Measurements from ENCODE around the gene AP3B2. TPM values are rescaled to one million over a fixed set of nuclear protein-coding genes. Genes with fewer than 3 reads are reported as not detected.

Gene AP3B2
- total RNA-seq, 2 experiments from 2014 or later, result 0.40 TPM; not detected in 1

DNA sequence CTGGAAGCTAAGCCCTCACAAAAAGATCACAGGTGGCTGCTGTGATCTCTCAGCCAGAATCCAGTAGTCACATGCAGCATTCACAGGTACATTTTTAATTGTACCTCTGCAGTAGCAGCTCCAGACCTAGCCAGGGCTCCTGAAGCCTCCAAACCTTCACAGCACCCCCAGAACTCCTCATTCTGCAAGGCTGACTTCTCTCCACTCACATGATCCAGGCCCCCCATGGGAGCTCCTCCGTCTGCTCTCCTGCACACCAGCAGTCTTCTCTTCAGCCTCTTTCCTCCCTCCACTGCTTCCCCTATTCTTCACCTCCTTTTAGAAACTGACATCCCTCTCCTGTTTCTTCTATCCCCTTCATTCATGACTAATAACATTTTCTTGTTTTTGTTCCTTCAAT, 49.3 kb downstream of the AP3B2 start:
- intact Hi-C loops (cut with micrococcal nuclease), result no loop called here
- H3K4me1 Mint-ChIP-seq (ENCODE audit: low read depth), result no peaks in the 10 kb centered on the region
- DNase-seq, result no peak
- H3K27me3 Mint-ChIP-seq, result peaks cover 8% of the 10 kb centered on the region
- no peak overlapping the region for H3K4me3 Mint-ChIP-seq
- ChIA-PET POLR2A (no interaction called here), CTCF (no interaction called here)
- no peaks in the 10 kb centered on the region for H3K36me3 Mint-ChIP-seq
- no peak overlapping the region for H3K27ac Mint-ChIP-seq
- H3K9me3 Mint-ChIP-seq, result no peaks in the 10 kb centered on the region

DNA sequence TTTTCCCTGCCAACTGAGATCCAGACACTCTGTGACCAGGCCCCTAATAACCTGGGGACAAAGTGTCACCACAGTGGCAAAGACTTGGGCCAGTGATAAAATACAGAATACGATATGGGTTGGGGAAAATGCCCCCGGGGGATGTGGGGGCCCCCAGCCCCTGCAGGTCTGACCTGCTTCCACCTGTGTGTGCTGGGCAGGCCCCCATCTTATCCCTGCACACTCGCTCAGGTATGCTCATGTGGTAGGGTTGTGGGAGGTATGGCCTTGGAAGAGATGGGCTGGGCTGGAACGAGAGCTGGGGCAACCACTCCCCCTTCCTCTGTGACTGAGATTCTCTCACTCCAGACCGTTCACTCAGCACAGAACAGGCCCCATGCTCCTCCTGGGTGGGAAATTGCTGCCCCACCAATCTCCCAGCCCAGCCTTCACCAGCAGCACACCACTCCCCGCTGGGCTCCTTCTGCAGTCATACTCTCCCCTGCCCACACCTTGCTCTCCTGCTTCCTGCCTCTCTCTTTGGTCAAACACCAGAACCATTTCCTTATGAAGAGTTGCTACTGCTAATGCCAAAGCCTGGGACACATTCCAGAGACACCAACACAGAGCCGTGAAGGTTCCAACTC, 52.9 kb downstream of the AP3B2 start:
- CTCF ChIA-PET, result no interaction called here
- intact Hi-C loops (cut with micrococcal nuclease), result no loop called here
- no peak overlapping the region for H3K4me3 Mint-ChIP-seq
- POLR2A ChIA-PET, result interaction anchor here (0.7 kb wide), 1 partner anchor 11 kb away, joined by 3 read pairs; no protein-coding TSS in a partner anchor
- no peak overlapping the region for H3K27ac Mint-ChIP-seq
- H3K27me3 Mint-ChIP-seq, result peaks cover 5% of the 10 kb centered on the region
- no peaks in the 10 kb centered on the region for H3K4me1 Mint-ChIP-seq (ENCODE audit: low read depth)
- DNase-seq, result no peak
- no peaks in the 10 kb centered on the region for H3K9me3 Mint-ChIP-seq
- no peaks in the 10 kb centered on the region for H3K36me3 Mint-ChIP-seq

DNA sequence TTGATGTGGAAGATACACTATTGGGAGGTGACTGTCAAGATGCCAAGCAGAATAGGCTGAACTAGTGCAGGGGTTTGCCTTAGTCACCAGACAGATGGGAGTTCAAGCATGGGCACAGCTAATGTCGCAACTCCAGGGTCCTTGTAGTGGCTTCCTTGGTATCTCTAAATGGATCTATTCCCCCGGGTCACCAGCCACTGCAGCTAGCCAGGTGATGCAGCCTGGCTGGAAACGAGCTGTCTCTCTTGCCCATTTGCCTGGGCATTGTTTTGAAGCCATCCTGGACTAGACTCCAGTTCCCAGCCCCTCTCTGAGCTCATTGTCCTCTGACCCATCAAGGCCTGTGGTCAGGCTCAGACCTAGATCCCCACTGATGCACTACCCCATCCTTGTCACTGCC, 54.1 kb downstream of the AP3B2 start:
- H3K4me1 Mint-ChIP-seq (ENCODE audit: low read depth), result no peaks in the 10 kb centered on the region

DNA sequence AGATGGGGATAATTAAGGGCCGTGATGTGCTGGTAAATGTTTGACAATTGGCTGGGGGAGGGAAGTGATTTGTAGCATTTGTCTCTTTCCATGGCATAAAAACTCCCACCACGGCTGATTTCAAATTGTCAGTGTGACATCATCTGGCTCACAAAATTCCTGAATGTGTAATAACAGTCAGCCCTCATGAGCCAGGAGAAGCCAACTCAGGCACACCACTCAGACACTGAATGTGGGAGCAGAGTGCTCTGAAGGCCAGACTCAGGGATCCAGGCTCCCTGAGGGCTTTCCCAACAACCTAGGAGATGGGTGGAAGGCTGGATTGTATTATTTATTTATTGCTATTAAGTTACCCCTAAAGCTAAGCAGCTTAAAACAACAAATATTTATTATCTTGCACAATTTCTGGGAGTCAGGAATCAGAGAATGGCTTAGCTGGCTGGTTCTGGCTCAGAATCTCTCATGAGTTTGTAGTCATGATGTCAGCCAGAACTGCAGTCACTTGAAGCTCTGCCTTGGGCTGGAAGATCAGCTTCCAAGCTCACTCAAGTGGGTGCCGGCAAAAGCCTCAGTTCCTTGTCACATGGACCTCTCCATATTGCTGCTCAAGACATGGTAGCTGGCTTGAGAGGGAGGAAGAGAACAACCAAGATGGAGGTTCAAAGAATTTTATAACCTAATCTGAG, 56.0 kb downstream of the AP3B2 start:
- CTCF ChIA-PET, result no interaction called here
- H3K27ac Mint-ChIP-seq, result no peak overlapping the region

More for the DNA sequence above, 54.1 kb downstream of the AP3B2 start:
- ChIA-PET CTCF (no interaction called here), POLR2A (no interaction called here)
- Mint-ChIP-seq H3K27ac (no peak overlapping the region), H3K9me3 (no peaks in the 10 kb centered on the region), H3K27me3 (peaks cover 7% of the 10 kb centered on the region), H3K36me3 (no peaks in the 10 kb centered on the region), H3K4me3 (no peak overlapping the region)
- intact Hi-C loops (cut with micrococcal nuclease), result no loop called here
- DNase-seq, result no peak

DNA sequence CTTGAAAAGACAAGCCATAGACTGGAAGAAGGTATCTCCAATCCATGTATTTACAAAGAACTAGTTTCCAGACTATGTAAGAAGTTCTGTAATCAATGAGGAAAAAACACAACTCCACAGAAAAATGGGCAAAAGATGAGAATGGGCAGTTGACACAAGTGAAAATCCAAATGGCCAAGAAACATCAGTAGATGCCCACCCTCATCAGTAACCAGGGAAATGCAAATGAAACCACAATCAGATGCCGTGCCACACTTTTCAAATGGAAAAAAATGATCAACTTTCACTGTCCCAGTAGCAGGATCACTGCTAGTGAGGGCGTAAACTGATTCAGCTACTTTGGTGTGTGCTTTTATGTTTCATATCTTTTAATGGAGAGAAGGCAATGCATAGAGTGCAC, 58.0 kb downstream of the AP3B2 start:
- H3K4me3 Mint-ChIP-seq, result no peak overlapping the region
- peaks cover 20% of the 10 kb centered on the region for H3K27me3 Mint-ChIP-seq
- H3K27ac Mint-ChIP-seq, result no peak overlapping the region
- H3K36me3 Mint-ChIP-seq, result no peaks in the 10 kb centered on the region
- ChIA-PET CTCF (no interaction called here), POLR2A (no interaction called here)
- no peak for DNase-seq
- intact Hi-C loops (cut with micrococcal nuclease), result no loop called here
- H3K9me3 Mint-ChIP-seq, result no peaks in the 10 kb centered on the region
- H3K4me1 Mint-ChIP-seq (ENCODE audit: low read depth), result peaks cover 7% of the 10 kb centered on the region

More for the DNA sequence above, 56.0 kb downstream of the AP3B2 start:
- Mint-ChIP-seq H3K27me3 (peaks cover 14% of the 10 kb centered on the region), H3K9me3 (no peaks in the 10 kb centered on the region), H3K4me3 (no peak overlapping the region), H3K4me1 (ENCODE audit: low read depth) (peaks cover 4% of the 10 kb centered on the region), H3K36me3 (no peaks in the 10 kb centered on the region)
- POLR2A ChIA-PET, result no interaction called here
- no peak for DNase-seq
- intact Hi-C loops (cut with micrococcal nuclease), result no loop called here

DNA sequence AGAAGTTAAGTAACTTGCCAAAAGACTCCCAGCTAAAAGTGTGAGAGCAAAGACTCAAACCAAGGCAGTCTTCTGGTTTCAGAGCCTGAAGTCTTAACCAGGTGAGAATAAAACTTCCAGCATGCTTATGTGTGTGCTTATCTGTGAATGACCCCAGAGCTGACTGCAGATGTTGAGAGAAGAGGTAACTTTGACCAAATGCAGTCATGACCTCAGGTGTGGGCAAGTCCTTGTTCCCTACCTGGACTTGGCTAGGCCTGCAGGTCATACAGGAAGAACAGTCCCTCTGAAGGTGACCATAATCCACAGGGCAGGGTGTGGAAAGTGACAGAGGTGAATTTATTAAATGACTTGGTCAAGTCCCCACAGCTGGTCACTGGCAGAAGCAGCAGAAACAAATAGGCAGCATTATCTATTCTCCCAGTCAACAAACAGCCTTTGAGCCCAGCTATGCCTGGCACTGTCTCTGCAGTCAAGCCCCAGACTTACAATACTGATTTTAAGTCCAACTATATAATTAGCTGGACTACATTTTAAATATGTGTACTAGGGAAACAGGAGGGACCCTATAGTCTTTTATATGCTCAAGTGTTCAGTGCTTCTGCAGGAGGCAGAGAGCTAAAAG, 59.5 kb downstream of the AP3B2 start:
- Mint-ChIP-seq H3K27ac (no peak overlapping the region), H3K36me3 (no peaks in the 10 kb centered on the region), H3K4me3 (no peak overlapping the region), H3K4me1 (ENCODE audit: low read depth) (peaks cover 9% of the 10 kb centered on the region), H3K9me3 (no peaks in the 10 kb centered on the region), H3K27me3 (peaks cover 27% of the 10 kb centered on the region)
- POLR2A ChIA-PET, result no interaction called here
- intact Hi-C loops (cut with micrococcal nuclease), result no loop called here
- CTCF ChIA-PET, result no interaction called here
- no peak for DNase-seq

DNA sequence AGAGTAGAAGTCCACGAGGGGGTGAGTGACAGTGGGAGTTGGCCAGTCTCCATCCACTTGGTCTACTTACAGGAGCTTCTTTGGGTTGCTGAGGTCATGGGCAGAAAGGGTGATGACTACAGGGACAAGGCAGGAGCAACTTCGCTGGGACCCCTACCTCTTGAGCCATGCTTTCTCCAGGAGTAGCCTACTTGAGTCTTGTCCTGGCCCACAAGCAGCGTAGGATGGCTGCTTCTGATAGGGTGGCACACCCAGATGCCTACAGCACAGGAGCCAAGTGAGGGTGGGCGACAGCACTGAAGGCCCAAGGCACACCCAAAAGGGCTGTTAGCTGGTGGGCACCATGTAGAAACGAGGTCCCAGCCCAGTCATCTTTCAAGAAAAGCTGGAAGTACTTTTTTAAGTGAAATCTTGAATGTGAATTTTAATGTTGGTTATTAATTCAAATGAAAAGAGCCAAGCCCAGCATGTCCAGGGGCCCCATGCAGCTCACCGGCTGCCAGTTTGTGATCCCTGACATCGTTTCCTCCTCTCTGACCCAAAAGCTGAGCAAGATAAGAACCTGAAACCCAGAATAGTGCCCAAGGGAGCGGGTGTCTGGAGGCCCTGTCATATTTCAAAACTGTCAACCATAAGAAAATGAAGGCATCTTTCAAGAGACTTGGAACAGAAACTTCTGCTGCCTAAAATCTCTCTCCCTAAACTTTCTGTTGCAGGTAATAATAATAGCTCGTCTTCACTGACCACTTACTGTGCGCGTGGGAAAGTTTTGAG, 60.3 kb downstream of the AP3B2 start:
- no peak overlapping the region for H3K4me3 Mint-ChIP-seq
- H3K4me1 Mint-ChIP-seq (ENCODE audit: low read depth), result peaks cover 9% of the 10 kb centered on the region
- H3K36me3 Mint-ChIP-seq, result no peaks in the 10 kb centered on the region
- peaks cover 34% of the 10 kb centered on the region for H3K27me3 Mint-ChIP-seq
- no peak for DNase-seq
- CTCF ChIA-PET, result no interaction called here
- H3K27ac Mint-ChIP-seq, result no peak overlapping the region
- POLR2A ChIA-PET, result no interaction called here
- H3K9me3 Mint-ChIP-seq, result no peaks in the 10 kb centered on the region
- intact Hi-C loops (cut with micrococcal nuclease), result no loop called here

DNA sequence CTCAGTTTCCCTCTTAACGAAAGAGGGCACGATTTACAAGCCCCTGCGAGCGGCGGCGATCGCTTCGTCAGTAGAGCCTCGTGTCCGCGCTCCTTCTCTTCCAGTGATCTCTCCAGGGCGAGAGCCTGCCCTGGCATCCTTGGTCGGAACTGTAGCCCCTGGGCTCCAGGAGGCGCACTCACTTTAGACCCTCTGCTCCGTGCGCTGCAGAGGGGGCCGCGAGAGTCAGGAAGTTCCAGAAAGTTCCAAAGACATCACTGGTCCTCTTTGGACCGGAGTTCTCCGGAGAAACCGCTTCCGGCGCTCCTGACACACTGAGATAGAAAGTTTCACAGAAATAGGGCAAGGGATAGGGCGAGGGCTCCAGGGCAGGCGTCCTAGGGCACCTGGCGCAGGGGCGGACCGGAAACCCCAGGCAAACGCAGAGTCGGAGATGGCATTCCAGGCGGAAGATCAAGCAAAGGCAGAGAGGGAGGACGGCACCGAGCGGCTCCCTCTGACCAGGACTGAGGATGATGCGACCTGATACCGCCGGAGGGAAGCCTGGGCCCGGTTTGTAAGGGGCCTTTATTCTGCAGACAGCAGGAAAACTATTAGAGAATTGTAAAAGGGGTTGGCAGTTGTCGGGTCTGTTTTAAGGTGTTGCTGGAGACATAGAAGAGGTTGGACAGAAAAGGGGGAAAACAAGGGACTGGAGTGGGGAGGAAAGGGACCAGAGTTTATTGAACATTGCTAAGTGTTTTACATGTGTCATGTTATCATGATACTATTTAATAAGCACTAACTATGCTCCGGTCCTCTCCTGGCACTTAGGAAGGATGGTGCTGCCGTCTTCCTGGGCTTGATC, 61.2 kb downstream of the AP3B2 start:
- ChIA-PET POLR2A (no interaction called here), CTCF (interaction anchor here (1.2 kb wide), 1 partner anchor 118 kb away, joined by 4 read pairs; no protein-coding TSS in a partner anchor)
- no peaks in the 10 kb centered on the region for H3K9me3 Mint-ChIP-seq
- H3K27ac Mint-ChIP-seq, result no peak overlapping the region
- no peak for DNase-seq
- H3K4me3 Mint-ChIP-seq, result no peak overlapping the region
- intact Hi-C loops (cut with micrococcal nuclease), result no loop called here
- H3K27me3 Mint-ChIP-seq, result peaks cover 39% of the 10 kb centered on the region
- H3K36me3 Mint-ChIP-seq, result no peaks in the 10 kb centered on the region
- H3K4me1 Mint-ChIP-seq (ENCODE audit: low read depth), result peaks cover 9% of the 10 kb centered on the region

DNA sequence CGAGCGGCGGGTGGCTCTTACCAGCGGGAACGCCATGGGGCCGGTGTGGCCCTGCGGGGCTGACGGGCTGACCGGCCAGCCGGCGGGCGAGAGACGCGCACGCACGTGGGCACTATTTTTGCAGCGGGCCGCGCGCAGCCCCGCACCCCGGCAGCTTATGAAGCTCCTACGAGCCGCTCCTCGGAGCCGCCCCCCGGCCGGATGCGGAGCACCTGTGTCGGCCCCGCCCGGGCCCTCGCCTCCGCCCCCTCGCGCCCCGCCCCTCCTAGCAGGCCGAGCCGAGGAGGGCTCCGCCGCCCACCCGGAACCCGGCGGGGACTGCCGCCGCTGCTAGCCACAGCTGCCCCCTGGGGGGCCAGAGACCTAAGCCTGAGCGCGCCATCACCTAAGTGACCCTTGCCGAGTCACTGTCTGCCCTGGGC, 61.8 kb downstream of the AP3B2 start:
- ChIA-PET POLR2A (no interaction called here), CTCF (interaction anchor here (1.2 kb wide), 1 partner anchor 117 kb away, joined by 4 read pairs; no protein-coding TSS in a partner anchor)
- no peak overlapping the region for H3K27ac Mint-ChIP-seq
- H3K4me1 Mint-ChIP-seq (ENCODE audit: low read depth), result peaks cover 9% of the 10 kb centered on the region
- no peaks in the 10 kb centered on the region for H3K36me3 Mint-ChIP-seq
- no peaks in the 10 kb centered on the region for H3K9me3 Mint-ChIP-seq
- intact Hi-C loops (cut with micrococcal nuclease), result no loop called here
- H3K27me3 Mint-ChIP-seq, result peaks cover 43% of the 10 kb centered on the region
- no peak overlapping the region for H3K4me3 Mint-ChIP-seq
- DNase-seq, result peak; percentile 46

DNA sequence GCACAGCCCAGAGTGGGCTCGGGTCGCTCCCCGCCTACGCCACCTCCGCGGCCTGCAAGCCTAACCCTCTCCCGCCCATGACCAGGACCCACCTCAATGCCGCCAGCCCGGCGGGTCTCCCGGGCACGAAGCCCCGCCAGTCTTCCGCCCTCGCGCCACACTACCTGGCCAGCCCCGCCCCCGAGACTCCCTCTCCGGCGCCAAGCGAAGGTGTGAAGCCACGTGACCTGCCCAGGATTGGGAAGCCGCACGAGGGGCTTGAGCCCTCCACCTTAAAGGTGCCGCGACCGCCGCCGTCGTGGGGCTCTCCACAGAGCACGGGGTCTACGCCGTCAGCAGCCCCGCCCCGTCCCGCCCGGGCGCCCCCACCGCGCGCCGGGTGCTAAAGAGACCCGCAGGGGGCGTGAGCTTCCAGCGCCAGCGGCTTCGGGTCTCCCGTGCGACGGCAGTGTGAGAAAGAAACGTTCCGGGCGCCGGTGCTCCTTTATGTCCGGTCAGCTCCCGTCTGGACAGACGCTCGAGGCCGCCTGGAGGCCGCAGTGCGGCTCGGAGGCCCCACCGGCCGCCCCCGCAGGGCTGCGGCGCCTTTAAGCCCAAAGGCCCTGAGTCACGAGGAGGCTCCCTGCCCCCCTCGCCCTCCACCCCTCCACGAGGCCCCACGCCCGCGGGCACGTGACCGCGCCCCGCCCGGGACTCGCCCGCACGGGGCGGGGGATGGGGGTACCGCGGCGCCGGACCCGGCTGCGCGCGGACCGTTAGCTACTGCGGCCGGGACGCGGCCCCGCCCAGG, 62.4 kb downstream of the AP3B2 start, which contains the start of gene CPEB1:
CPEB1 (minus strand) TSS at position 319 of the 790 bp plus-strand sequence. CDS start 18,904 bp downstream, outside the sequence.
- no peaks in the 10 kb centered on the region for H3K9me3 Mint-ChIP-seq
- POLR2A ChIA-PET, result no interaction called here
- H3K27me3 Mint-ChIP-seq, result peaks cover 41% of the 10 kb centered on the region

More for the DNA sequence above, 62.4 kb downstream of the AP3B2 start, which contains the start of gene CPEB1:
- intact Hi-C loops (cut with micrococcal nuclease), result no loop called here
- Mint-ChIP-seq H3K4me3 (no peak within 1 kb of the TSS), H3K4me1 (ENCODE audit: low read depth) (peaks cover 9% of the 10 kb centered on the region), H3K27ac (no peak within 1 kb of the TSS), H3K36me3 (no peaks in the 10 kb centered on the region)
- CTCF ChIA-PET, result interaction anchor here (1.2 kb wide), 1 partner anchor 117 kb away, joined by 4 read pairs; no protein-coding TSS in a partner anchor
- DNase-seq, result peak; percentile 48

All from activated CD4-positive, alpha-beta memory T cell treated with anti-CD3 and anti-CD28 coated beads for 36 hours (primary cell).